HCT116 (cell line): ENCODE data around the gene IRS1. TPM values are rescaled to one million over a fixed set of nuclear protein-coding genes. Genes with fewer than 3 reads are reported as not detected.

Experiments
- ATAC-seq: fragments of 200-7000 bp; cut with Tn5 transposase; 2 replicates; pipeline ENCODE4 v1.9.1; 2020; ENCODE audit warnings: mild to moderate bottlenecking, moderate library complexity
- BruUV-seq: library from RNA; stranded (reverse); fragments of 400-500 nt; replicated peaks from 2 replicates; lab custom pipeline; 2021; lab: Mats Ljungman, UMichigan
- CTCF ChIA-PET: fragments of 300-600 bp; sonication (Branson Sonifier 250); formaldehyde crosslinking; loops from one replicate; lab custom pipeline; 2021; ENCODE audit warnings: antibody characterized with exemption; lab: Charles Lee
- POLR2A ChIA-PET: fragments of 300-600, 350-600 bp; sonication (Branson Sonifier 250); formaldehyde crosslinking; loops from one replicate; lab custom pipeline; 2021; ENCODE audit warnings: antibody characterized with exemption; lab: Charles Lee
- RAD21 ChIA-PET, 2 experiments: fragments of 300-600 bp; sonication (Branson Sonifier 250); formaldehyde crosslinking; loops; one replicate each; lab custom pipeline; 2023; ENCODE audit warnings: low total read pairs in 2 of 2; ENCODE audit not compliant: uncharacterized antibody in 2 of 2, unreplicated experiment in 2 of 2, low non-redundant PET in 1 of 2; lab: Charles Lee
- DNase-seq: peaks from one replicate; pipeline ENCODE4 v3.0.0-alpha.2; 2010; ENCODE audit warnings: low read depth, low spot score
- H2AFZ ChIP-seq: fragments of 200-600 bp; shearing (Covaris generic), sonication (generic); 2 replicates; pipeline ENCODE4 v1.6.1; 2017; ENCODE audit warnings: low read depth, mixed run types, mixed read lengths, antibody characterized with exemption, low read length; ENCODE audit not compliant: poor library complexity, severe bottlenecking
- H3K27ac ChIP-seq: 2 replicates; pipeline ENCODE4 v1.5.1; 2012; ENCODE audit warnings: low read depth, low read length
- H3K27me3 ChIP-seq: fragments of 200-600 bp; sonication (generic); 2 replicates; pipeline ENCODE4 v1.6.1; 2016; ENCODE audit warnings: mixed run types, low read length, mixed read lengths; ENCODE audit not compliant: insufficient read depth
- H3K36me3 ChIP-seq, 2 experiments: fragments of 200-500 bp in 1 of 2; fragments of 200-600 bp in 1 of 2; sonication (Bioruptor generic) in 1 of 2; sonication (generic) in 1 of 2; 2 replicates each; pipeline versions ENCODE4 v1.5.1 to v1.6.1; 2014 to 2016; ENCODE audit warnings: low read length in 2 of 2, inconsistent platforms in 1 of 2, mixed read lengths in 1 of 2, mixed run types in 1 of 2; ENCODE audit not compliant: insufficient read depth in 2 of 2, control insufficient read depth in 1 of 2
- H3K4me1 ChIP-seq, 2 experiments: fragments of 200-600 bp in 1 of 2; sonication (generic) in 1 of 2; 2 replicates each; pipeline versions ENCODE4 v1.5.1 to v1.6.1; 2012 to 2017; ENCODE audit warnings: low read length in 2 of 2, inconsistent platforms in 1 of 2, mild to moderate bottlenecking in 1 of 2, mixed read lengths in 1 of 2, mixed run types in 1 of 2, moderate library complexity in 1 of 2; ENCODE audit not compliant: insufficient read depth in 2 of 2, control insufficient read depth in 1 of 2
- H3K4me2 ChIP-seq: fragments of 200-600 bp; sonication (generic); 2 replicates; pipeline ENCODE4 v1.6.1; 2017; ENCODE audit warnings: mixed run types, low read length, mixed read lengths
- H3K4me3 ChIP-seq, 2 experiments: fragments of 200-600 bp in 1 of 2; sonication (generic) in 1 of 2; replicated peaks in 1 of 2; 2 replicates each; pipeline ENCODE4 v1.5.1; 2011 to 2016; ENCODE audit warnings: low read length in 2 of 2, control low read depth in 1 of 2, low read depth in 1 of 2, mild to moderate bottlenecking in 1 of 2, mixed read lengths in 1 of 2, mixed run types in 1 of 2
- H3K79me2 ChIP-seq: fragments of 200-600 bp; sonication (generic); 2 replicates; pipeline ENCODE4 v1.6.1; 2017; ENCODE audit warnings: mild to moderate bottlenecking, mixed run types, low read length, moderate library complexity, mixed read lengths; ENCODE audit not compliant: insufficient read depth
- H3K9ac ChIP-seq: fragments of 200-600 bp; sonication (generic); 2 replicates; pipeline ENCODE4 v1.6.1; 2016; ENCODE audit warnings: low read length, mixed read lengths
- H3K9me2 ChIP-seq: fragments of 200-600 bp; sonication (generic), shearing (Covaris generic); 2 replicates; pipeline ENCODE4 v1.6.1; 2017; ENCODE audit warnings: mixed run types, mild to moderate bottlenecking, moderate library complexity; ENCODE audit not compliant: insufficient read depth
- H3K9me3 ChIP-seq, 2 experiments: fragments of 200-500 bp in 1 of 2; fragments of 200-600 bp in 1 of 2; sonication (Bioruptor generic) in 1 of 2; sonication (generic) in 1 of 2; 2 replicates each; pipeline ENCODE4 v1.6.1; 2014 to 2017; ENCODE audit warnings: low read length in 2 of 2, mixed read lengths in 2 of 2, inconsistent platforms in 1 of 2, low read depth in 1 of 2, mild to moderate bottlenecking in 1 of 2, mixed run types in 1 of 2, moderate library complexity in 1 of 2; ENCODE audit not compliant: control insufficient read depth in 1 of 2, insufficient read depth in 1 of 2
- H4K20me1 ChIP-seq: fragments of 200-600 bp; sonication (generic), shearing (Covaris generic); 2 replicates; pipeline ENCODE4 v1.6.1; 2017; ENCODE audit warnings: mixed run types, mild to moderate bottlenecking, moderate library complexity; ENCODE audit not compliant: insufficient read depth
- EGR1 ChIP-seq: IDR thresholded peaks from 2 replicates; pipeline ENCODE4 v1.6.1; 2012; ENCODE audit warnings: low read depth
- FOSL1 ChIP-seq: IDR thresholded peaks from 2 replicates; pipeline ENCODE4 v1.6.1; 2012; ENCODE audit warnings: low read depth
- POLR2A ChIP-seq: IDR thresholded peaks from 2 replicates; pipeline ENCODE4 v1.7.0; 2011; ENCODE audit warnings: borderline replicate concordance; ENCODE audit not compliant: insufficient read depth, insufficient read length; ENCODE audit errors: extremely low read depth
- POLR2AphosphoS5 ChIP-seq: IDR thresholded peaks from 2 replicates; pipeline ENCODE4 v1.6.1; 2011; ENCODE audit warnings: mild to moderate bottlenecking, low read depth, low read length, moderate library complexity
- RAD21 ChIP-seq: IDR thresholded peaks from 2 replicates; pipeline ENCODE4 v1.6.1; 2012; ENCODE audit warnings: low read depth, mild to moderate bottlenecking
- SP1 ChIP-seq: IDR thresholded peaks from 2 replicates; pipeline ENCODE4 v1.6.1; 2012; ENCODE audit warnings: low read depth
- SRF ChIP-seq: IDR thresholded peaks from 2 replicates; pipeline ENCODE4 v1.6.1; 2012; ENCODE audit warnings: low read depth
- TCF7L2 ChIP-seq: IDR thresholded peaks from 2 replicates; pipeline ENCODE4 v1.7.0; 2011; ENCODE audit warnings: borderline replicate concordance, inconsistent platforms; ENCODE audit not compliant: insufficient read depth, insufficient read length; ENCODE audit errors: extremely low read depth
- ZFX ChIP-seq: fragments of 450-650 bp; IDR thresholded peaks from 2 replicates; pipeline ENCODE4 v1.6.1; 2017
- intact Hi-C: fragments of 100-400 bp; cut with micrococcal nuclease; formaldehyde crosslinking; loops from 2 replicates; pipeline ENCODE4 v1.10.0; 2022
- total RNA-seq: library from RNA; stranded (reverse); gene quantifications from one replicate; pipeline ENCODE4 v1.2.1, GENCODE V29; 2021; ENCODE audit not compliant: unreplicated experiment
- TF ChIP-seq, protein P1 (sequence below): IDR thresholded peaks from 2 replicates; pipeline ENCODE4 v1.6.1; 2012

IRS1 gene
- total RNA-seq, 1 experiment from 2014 or later: 88.8 TPM

- TF ChIP-seq RAD21: no peak
- TF ChIP-seq SRF: no peak
- no peak for TF ChIP-seq FOSL1
- TF ChIP-seq, protein P1, sequence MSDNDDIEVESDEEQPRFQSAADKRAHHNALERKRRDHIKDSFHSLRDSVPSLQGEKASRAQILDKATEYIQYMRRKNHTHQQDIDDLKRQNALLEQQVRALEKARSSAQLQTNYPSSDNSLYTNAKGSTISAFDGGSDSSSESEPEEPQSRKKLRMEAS: no peak
- TF ChIP-seq ZFX: no peak
- TF ChIP-seq SP1: no peak
Measured at GRCh38 chr2:226707499-226707898, 92.1 kb downstream of the IRS1 start (continued).

DNA sequence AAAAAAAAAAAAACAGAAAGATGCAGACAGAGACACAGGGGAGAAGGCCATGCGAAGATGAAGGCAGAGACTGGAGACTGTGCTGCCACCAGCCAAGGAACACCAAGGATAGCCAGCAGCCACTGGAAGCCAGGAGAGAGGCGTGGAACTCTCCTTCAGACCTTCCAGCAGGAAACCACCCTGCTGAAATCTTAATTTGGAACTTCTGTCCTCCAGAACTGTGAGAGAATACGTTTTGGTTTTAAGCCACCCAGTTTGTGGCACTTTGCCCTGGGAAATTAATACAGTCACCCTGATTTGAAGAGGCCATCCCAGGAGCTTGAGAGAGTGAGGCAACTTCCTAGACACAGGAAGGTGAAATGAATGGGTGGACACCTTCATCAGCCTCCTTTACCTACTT is 93.7 kb downstream of the IRS1 start:
- ChIA-PET CTCF (no interaction called here), RAD21 (no interaction called here), POLR2A (no interaction called here)
- Histone ChIP-seq H3K27me3 (no peaks in the 10 kb centered on the region), H3K27ac (peak overlapping the region; percentile 18; the same call in 1 of the 2 replicates), H3K9ac (no peak overlapping the region), H3K9me2 (no peaks in the 10 kb centered on the region), H4K20me1 (no peaks in the 10 kb centered on the region), H3K9me3 (no peaks in the 10 kb centered on the region), H3K4me2 (no peak overlapping the region), H3K4me1 (peaks cover 32 to 37% of the 10 kb centered on the region in 2 experiments), H2AFZ (no peak overlapping the region), H3K79me2 (no peaks in the 10 kb centered on the region), H3K36me3 (no peaks in the 10 kb centered on the region), H3K4me3 (no peak overlapping the region)
- TF ChIP-seq EGR1 (no peak), POLR2AphosphoS5 (no peak), SP1 (no peak), POLR2A (no peak), TCF7L2 (no peak)
- DNase-seq: no peak
- ATAC-seq: no peak
- intact Hi-C loops: no loop called here
- BruUV-seq: no TSS peak
